Cardiac muscle cell (in vitro differentiated cells and primary cell): ENCODE data around the gene IL19. TPM values are rescaled to one million over a fixed set of nuclear protein-coding genes. Genes with fewer than 3 reads are reported as not detected.

ENCODE experiments used
- DNase-seq, 2 donors: peaks; one replicate each; pipeline versions ENCODE4 v3.0.0 to v3.0.0-alpha.2; 2010 to 2017; ENCODE audit warnings: low read depth in 1 of 2, low spot score in 1 of 2
- H3K27ac ChIP-seq: fragments of 200-600 bp; sonication (generic); 2 replicates; pipeline ENCODE4 v1.5.1; 2016
- H3K27me3 ChIP-seq: fragments of 200-600 bp; sonication (generic); 2 replicates; pipeline ENCODE4 v1.6.0; 2016; ENCODE audit warnings: control low read depth
- H3K36me3 ChIP-seq: fragments of 200-600 bp; sonication (generic); 2 replicates; pipeline ENCODE4 v1.5.1; 2016; ENCODE audit warnings: control low read depth
- H3K4me1 ChIP-seq: fragments of 200-600 bp; sonication (generic); 2 replicates; pipeline ENCODE4 v1.8.1; 2017; ENCODE audit warnings: low read depth, mild to moderate bottlenecking, mixed run types
- H3K4me3 ChIP-seq: fragments of 200-600 bp; sonication (generic); 2 replicates; pipeline ENCODE4 v1.5.1; 2016; ENCODE audit warnings: mild to moderate bottlenecking
- H3K9me3 ChIP-seq: fragments of 200-600 bp; sonication (generic); 2 replicates; pipeline ENCODE4 v1.5.1; 2017; ENCODE audit warnings: low read depth, mild to moderate bottlenecking, control low read depth
- polyA plus RNA-seq: library from polyadenylated mRNA; unstranded; fragments of >200 nt; fragmentation: Nextera tagmentation; extraction: Ambion mirVana; gene quantifications from 2 replicates; pipeline ENCODE4 v1.2.1, GENCODE V29; 2016
- total RNA-seq: library from RNA; depleted of rRNA; stranded (reverse); fragments of >200 nt; gene quantifications from 2 replicates; pipeline ENCODE4 v1.2.3, GENCODE V29; 2016
- TF ChIP-seq, protein P1 (sequence below): IDR thresholded peaks from 2 replicates; pipeline ENCODE4 v1.5.1; 2012; ENCODE audit warnings: low read depth, mild to moderate bottlenecking, low read length

The IL19 gene
- total and polyA plus RNA-seq, 2 experiments from 2014 or later = not detected

DNA sequence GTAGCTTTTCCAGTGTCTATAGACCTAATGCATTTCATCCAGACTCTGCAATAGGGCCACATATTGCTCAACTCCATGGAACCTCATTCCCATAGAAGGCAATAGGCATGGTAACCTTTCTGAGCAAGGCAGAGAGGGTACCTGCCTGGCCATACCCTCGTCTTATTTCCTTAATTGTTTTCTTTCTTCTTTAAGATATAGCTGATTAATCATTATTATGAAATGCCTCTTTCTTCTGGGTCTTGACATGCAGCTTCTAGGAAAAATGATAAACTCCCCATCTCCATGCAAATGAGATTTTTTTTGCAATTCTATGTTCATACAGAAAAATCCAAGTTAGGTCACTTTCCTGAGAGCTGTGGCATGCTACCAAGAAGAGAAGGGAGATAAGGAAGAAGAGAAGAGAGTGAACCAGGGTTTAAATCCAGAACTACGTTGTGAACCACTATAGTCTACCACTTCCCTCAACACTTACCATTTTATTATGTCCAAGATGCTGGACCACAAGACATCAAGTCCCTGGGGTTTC, 61.8 kb downstream of the IL19 start:
- TF ChIP-seq, protein P1, sequence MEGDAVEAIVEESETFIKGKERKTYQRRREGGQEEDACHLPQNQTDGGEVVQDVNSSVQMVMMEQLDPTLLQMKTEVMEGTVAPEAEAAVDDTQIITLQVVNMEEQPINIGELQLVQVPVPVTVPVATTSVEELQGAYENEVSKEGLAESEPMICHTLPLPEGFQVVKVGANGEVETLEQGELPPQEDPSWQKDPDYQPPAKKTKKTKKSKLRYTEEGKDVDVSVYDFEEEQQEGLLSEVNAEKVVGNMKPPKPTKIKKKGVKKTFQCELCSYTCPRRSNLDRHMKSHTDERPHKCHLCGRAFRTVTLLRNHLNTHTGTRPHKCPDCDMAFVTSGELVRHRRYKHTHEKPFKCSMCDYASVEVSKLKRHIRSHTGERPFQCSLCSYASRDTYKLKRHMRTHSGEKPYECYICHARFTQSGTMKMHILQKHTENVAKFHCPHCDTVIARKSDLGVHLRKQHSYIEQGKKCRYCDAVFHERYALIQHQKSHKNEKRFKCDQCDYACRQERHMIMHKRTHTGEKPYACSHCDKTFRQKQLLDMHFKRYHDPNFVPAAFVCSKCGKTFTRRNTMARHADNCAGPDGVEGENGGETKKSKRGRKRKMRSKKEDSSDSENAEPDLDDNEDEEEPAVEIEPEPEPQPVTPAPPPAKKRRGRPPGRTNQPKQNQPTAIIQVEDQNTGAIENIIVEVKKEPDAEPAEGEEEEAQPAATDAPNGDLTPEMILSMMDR = no peak
- no peak for DNase-seq
- Histone ChIP-seq H3K4me3 (no peak overlapping the region), H3K36me3 (no peaks in the 10 kb centered on the region), H3K27me3 (peaks cover 4% of the 10 kb centered on the region), H3K9me3 (no peaks in the 10 kb centered on the region), H3K27ac (no peak overlapping the region), H3K4me1 (peaks cover 5% of the 10 kb centered on the region)

DNA sequence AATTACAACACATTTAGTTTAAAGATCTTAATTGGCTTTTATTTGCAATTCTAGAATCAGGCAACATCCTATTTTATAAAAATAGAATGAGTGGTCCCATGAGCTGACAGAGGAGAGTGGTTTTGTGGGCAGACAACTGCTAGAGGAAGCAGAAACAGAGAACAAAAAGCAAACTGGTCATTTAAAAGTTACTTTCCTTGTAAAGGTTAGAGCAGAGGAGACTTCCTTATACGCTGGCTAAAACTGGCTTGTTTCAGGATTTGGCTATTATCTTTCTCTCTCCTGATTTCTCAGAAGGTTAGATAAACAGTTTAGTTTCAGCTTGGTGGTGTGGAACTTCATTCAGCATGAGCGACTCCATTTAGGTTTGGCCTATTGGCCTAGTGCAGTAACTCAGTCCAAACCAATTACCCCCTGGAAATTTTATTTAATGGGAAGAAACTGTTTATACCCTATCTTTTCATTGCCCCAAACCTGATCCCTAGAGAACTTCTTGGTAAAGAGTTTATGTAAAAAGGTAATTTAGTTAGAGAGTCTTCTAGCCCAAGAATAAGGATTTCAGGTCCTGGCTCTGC, 62.6 kb downstream of the IL19 start:
- DNase-seq = no peak
- H3K36me3 ChIP-seq = no peaks in the 10 kb centered on the region
- TF ChIP-seq, protein P1 = no peak
- H3K9me3 ChIP-seq = no peaks in the 10 kb centered on the region
- peaks cover 4% of the 10 kb centered on the region for H3K27me3 ChIP-seq
- H3K4me3 ChIP-seq = no peak overlapping the region
- H3K27ac ChIP-seq = no peak overlapping the region
- H3K4me1 ChIP-seq = peaks cover 2% of the 10 kb centered on the region

DNA sequence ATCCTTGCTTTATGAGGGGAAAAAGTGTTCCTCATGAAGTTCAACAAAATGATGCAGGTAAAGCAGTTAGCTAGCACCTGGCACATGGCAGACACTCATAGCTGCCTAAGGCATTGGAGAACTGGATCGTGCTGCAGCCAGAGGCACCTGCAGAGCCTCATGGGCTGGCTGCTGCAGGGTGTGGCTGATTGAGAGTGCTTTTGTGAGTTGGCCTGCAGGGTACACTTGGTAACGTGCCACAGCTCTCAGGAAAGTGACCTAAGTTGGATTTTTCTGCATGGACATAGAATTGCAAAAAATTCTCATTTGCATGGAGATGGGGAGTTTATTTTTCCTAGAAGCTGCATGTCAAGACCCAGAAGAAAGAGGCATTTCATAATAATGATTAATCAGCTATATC, 63.2 kb downstream of the IL19 start:
- H3K36me3 ChIP-seq = no peaks in the 10 kb centered on the region
- DNase-seq = no peak

DNA sequence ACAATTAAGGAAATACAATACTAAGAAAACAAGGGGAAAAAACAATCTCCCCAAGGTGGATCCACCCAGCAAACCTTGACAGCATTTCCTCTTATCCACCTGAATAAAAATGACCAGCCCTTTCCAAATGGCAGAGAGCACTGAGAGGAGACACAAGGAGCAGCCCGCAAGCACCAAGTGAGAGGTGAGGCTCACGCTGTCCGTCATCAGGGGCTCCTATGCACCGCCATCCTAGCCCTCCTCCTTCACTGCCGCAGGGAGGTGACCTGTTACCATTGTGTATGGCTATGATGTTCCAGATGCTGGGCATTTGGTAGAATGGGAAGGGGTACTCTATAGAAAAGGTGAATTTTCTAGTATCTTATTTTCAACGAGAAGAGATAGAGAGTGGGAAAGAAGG, 63.6 kb downstream of the IL19 start:
- Histone ChIP-seq H3K4me3 (no peak overlapping the region), H3K36me3 (no peaks in the 10 kb centered on the region), H3K4me1 (no peaks in the 10 kb centered on the region), H3K9me3 (no peaks in the 10 kb centered on the region), H3K27me3 (peaks cover 4% of the 10 kb centered on the region), H3K27ac (no peak overlapping the region)
- TF ChIP-seq, protein P1 = no peak
- DNase-seq = no peak

More for the DNA sequence above, 63.2 kb downstream of the IL19 start:
- no peak overlapping the region for H3K4me3 ChIP-seq
- TF ChIP-seq, protein P1 = no peak
- H3K9me3 ChIP-seq = no peaks in the 10 kb centered on the region
- no peak overlapping the region for H3K27ac ChIP-seq
- H3K27me3 ChIP-seq = peaks cover 4% of the 10 kb centered on the region
- H3K4me1 ChIP-seq = no peaks in the 10 kb centered on the region

DNA sequence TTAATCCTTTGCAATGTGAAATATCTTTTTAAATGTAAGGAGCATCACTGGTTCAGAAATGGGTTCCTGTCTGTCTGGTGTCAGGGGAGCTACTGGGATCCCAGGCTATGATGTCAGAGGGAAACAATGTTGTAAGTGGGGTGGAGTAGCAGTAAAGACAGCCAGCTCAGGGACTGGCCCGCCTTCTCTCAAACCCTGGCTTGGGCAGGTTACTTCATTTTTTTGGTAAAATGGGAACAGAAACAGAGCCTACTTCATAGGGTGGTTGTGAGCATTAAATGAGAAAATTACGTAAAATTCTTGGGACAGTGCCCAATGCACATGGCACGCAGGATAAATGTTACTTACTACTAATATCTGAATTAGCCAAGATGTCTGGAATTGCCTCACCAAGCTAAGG, 64.1 kb downstream of the IL19 start:
- no peaks in the 10 kb centered on the region for H3K4me1 ChIP-seq
- peaks cover 4% of the 10 kb centered on the region for H3K27me3 ChIP-seq
- no peaks in the 10 kb centered on the region for H3K36me3 ChIP-seq
- no peak overlapping the region for H3K4me3 ChIP-seq
- no peaks in the 10 kb centered on the region for H3K9me3 ChIP-seq
- peak in 1 of 2 donors; percentile 32 for DNase-seq
- TF ChIP-seq, protein P1 = no peak
- no peak overlapping the region for H3K27ac ChIP-seq
